SK-N-SH (cell line): Measurements from ENCODE around the gene FHOD3. TPM values are rescaled to one million over a fixed set of nuclear protein-coding genes. Genes with fewer than 3 reads are reported as not detected.

ENCODE experiments used
- CTCF ChIA-PET: fragments of 300-600, 350-600 bp; formaldehyde crosslinking; extraction: SDS; loops from one replicate; lab custom pipeline; 2021; lab: Yijun Ruan, JAX
- POLR2A ChIA-PET: fragments of 350-600 bp; sonication (Branson Sonifier 250); formaldehyde crosslinking; extraction: SDS; loops from one replicate; lab custom pipeline; 2020; ENCODE audit warnings: antibody characterized with exemption, inconsistent platforms; lab: Yijun Ruan, JAX
- DNase-seq: peaks from one replicate; pipeline ENCODE4 v3.0.0; 2012
- H2AFZ ChIP-seq: fragments of 200-600 bp; sonication (generic); 2 replicates; pipeline ENCODE4 v1.8.1; 2016; ENCODE audit warnings: antibody characterized with exemption, mild to moderate bottlenecking, low read depth
- H3F3A ChIP-seq: fragments of 200-600 bp; sonication (generic); replicated peaks from 2 replicates; pipeline ENCODE3; 2016; ENCODE audit warnings: antibody characterized with exemption, mild to moderate bottlenecking; ENCODE audit not compliant: insufficient read depth
- H3K27ac ChIP-seq, 2 experiments: fragments of 200-500 bp in 1 of 2; fragments of 200-600 bp in 1 of 2; sonication (Bioruptor generic) in 1 of 2; sonication (generic), shearing (Covaris generic) in 1 of 2; 2 replicates each; pipeline versions ENCODE4 v1.5.1 to v1.6.1; 2014 to 2016; ENCODE audit warnings: low read depth in 2 of 2, inconsistent platforms in 1 of 2, low read length in 1 of 2, mild to moderate bottlenecking in 1 of 2, mixed read lengths in 1 of 2
- H3K27me3 ChIP-seq: fragments of 200-600 bp; sonication (generic), shearing (Covaris generic); 2 replicates; pipeline ENCODE4 v1.6.1; 2016; ENCODE audit warnings: mixed run types; ENCODE audit not compliant: insufficient read depth
- H3K36me3 ChIP-seq, 2 experiments: fragments of 200-500 bp in 1 of 2; fragments of 200-600 bp in 1 of 2; sonication (Bioruptor generic) in 1 of 2; sonication (generic) in 1 of 2; replicated peaks in 1 of 2; 2 replicates each; pipeline versions ENCODE3 to v1.5.1; 2014 to 2016; ENCODE audit warnings: low read length in 1 of 2, mild to moderate bottlenecking in 1 of 2; ENCODE audit not compliant: insufficient read depth in 2 of 2, control insufficient read depth in 1 of 2
- H3K4me1 ChIP-seq, 2 experiments: fragments of 200-500 bp in 1 of 2; fragments of 200-600 bp in 1 of 2; sonication (Bioruptor generic) in 1 of 2; sonication (generic), shearing (Covaris generic) in 1 of 2; 2 replicates each; pipeline versions ENCODE4 v1.5.1 to v1.6.1; 2014 to 2016; ENCODE audit warnings: low read depth in 1 of 2, low read length in 1 of 2, mixed run types in 1 of 2; ENCODE audit not compliant: insufficient read depth in 2 of 2, control insufficient read depth in 1 of 2
- H3K4me2 ChIP-seq: fragments of 200-600 bp; sonication (generic), shearing (Covaris generic); 2 replicates; pipeline ENCODE4 v1.6.1; 2017; ENCODE audit warnings: mixed run types
- H3K4me3 ChIP-seq, 2 experiments: fragments of 200-500 bp in 1 of 2; fragments of 200-600 bp in 1 of 2; sonication (Bioruptor generic) in 1 of 2; sonication (generic), shearing (Covaris generic) in 1 of 2; 2 replicates each; pipeline versions ENCODE4 v1.5.1 to v1.8.1; 2014 to 2016; ENCODE audit warnings: low read depth in 2 of 2, inconsistent platforms in 1 of 2, low read length in 1 of 2, mild to moderate bottlenecking in 1 of 2, mixed read lengths in 1 of 2, moderate library complexity in 1 of 2
- H3K79me2 ChIP-seq: fragments of 200-600 bp; sonication (generic); 2 replicates; pipeline ENCODE4 v1.8.1; 2017; ENCODE audit warnings: mild to moderate bottlenecking; ENCODE audit not compliant: insufficient read depth
- H3K9ac ChIP-seq: fragments of 200-600 bp; sonication (generic); 2 replicates; pipeline ENCODE4 v1.6.1; 2017; ENCODE audit warnings: mixed run types
- H3K9me2 ChIP-seq: fragments of 200-600 bp; sonication (generic); 2 replicates; pipeline ENCODE4 v1.6.1; 2017; ENCODE audit warnings: mixed run types
- H3K9me3 ChIP-seq: fragments of 200-600 bp; sonication (generic); 2 replicates; pipeline ENCODE4 v1.6.1; 2017; ENCODE audit warnings: mixed run types, mild to moderate bottlenecking, moderate library complexity
- H4K20me1 ChIP-seq: fragments of 200-600 bp; sonication (generic); 2 replicates; pipeline ENCODE4 v1.6.1; 2017; ENCODE audit warnings: mild to moderate bottlenecking, mixed run types; ENCODE audit not compliant: insufficient read depth
- CHD2 ChIP-seq: fragments of 150-350 bp; IDR thresholded peaks from 2 replicates; pipeline ENCODE4 v1.6.1; 2018; ENCODE audit warnings: low read length; ENCODE audit not compliant: partially characterized antibody
- CTCF ChIP-seq: fragments of 200-600 bp; sonication (generic); IDR thresholded peaks from 2 replicates; pipeline ENCODE4 v1.6.1; 2017; ENCODE audit warnings: antibody characterized with exemption, mild to moderate bottlenecking, moderate library complexity
- EP300 ChIP-seq, 2 experiments: IDR thresholded peaks; 2 replicates each; pipeline versions ENCODE4 v1.4.0 to v1.6.1; 2012; ENCODE audit warnings: borderline replicate concordance in 1 of 2, low read depth in 1 of 2, low read length in 1 of 2
- FOSL2 ChIP-seq: IDR thresholded peaks from 2 replicates; pipeline ENCODE4 v1.4.0; 2012; ENCODE audit warnings: low read depth, mild to moderate bottlenecking, moderate library complexity, borderline replicate concordance
- FOXM1 ChIP-seq: IDR thresholded peaks from 2 replicates; pipeline ENCODE4 v1.4.0; 2012; ENCODE audit warnings: low read depth, mild to moderate bottlenecking
- GABPA ChIP-seq: IDR thresholded peaks from 2 replicates; pipeline ENCODE4 v1.4.0; 2012; ENCODE audit warnings: low read depth, mild to moderate bottlenecking
- GATA2 ChIP-seq: sonication (generic); formaldehyde crosslinking; IDR thresholded peaks from 2 replicates; pipeline ENCODE4 v1.5.0; 2020; ENCODE audit warnings: mild to moderate bottlenecking, missing genetic modification reagents
- IRF3 ChIP-seq: fragments of 150-350 bp; IDR thresholded peaks from 2 replicates; pipeline ENCODE4 v1.6.1; 2016; ENCODE audit warnings: mild to moderate bottlenecking, low read depth, low read length
- JUND ChIP-seq: IDR thresholded peaks from 2 replicates; pipeline ENCODE4 v1.4.0; 2012
- MAX ChIP-seq: IDR thresholded peaks from 2 replicates; pipeline ENCODE4 v1.4.0; 2012; ENCODE audit warnings: low read depth
- MXI1 ChIP-seq: IDR thresholded peaks from 2 replicates; pipeline ENCODE4 v1.6.1; 2012; ENCODE audit warnings: mild to moderate bottlenecking, low read depth, low read length, improper control_type of control experiment
- NFIC ChIP-seq: IDR thresholded peaks from 2 replicates; pipeline ENCODE4 v1.4.0; 2012; ENCODE audit warnings: borderline replicate concordance
- NRF1 ChIP-seq: IDR thresholded peaks from 2 replicates; pipeline ENCODE4 v1.6.1; 2012; ENCODE audit warnings: low read depth, mild to moderate bottlenecking, low read length
- POLR2AphosphoS5 ChIP-seq: IDR thresholded peaks from 2 replicates; pipeline ENCODE4 v1.6.1; 2012; ENCODE audit warnings: low read depth, low read length
- RAD21 ChIP-seq: IDR thresholded peaks from 2 replicates; pipeline ENCODE4 v1.6.1; 2012; ENCODE audit warnings: mild to moderate bottlenecking, low read length
- RFX5 ChIP-seq: IDR thresholded peaks from 2 replicates; pipeline ENCODE4 v1.6.1; 2012; ENCODE audit warnings: mild to moderate bottlenecking, improper control_type of control experiment, low read length
- RXRA ChIP-seq: IDR thresholded peaks from 2 replicates; pipeline ENCODE4 v1.4.0; 2012; ENCODE audit warnings: low read depth, mild to moderate bottlenecking, borderline replicate concordance
- TCF12 ChIP-seq: IDR thresholded peaks from 2 replicates; pipeline ENCODE4 v1.4.0; 2012
- USF1 ChIP-seq: IDR thresholded peaks from 2 replicates; pipeline ENCODE4 v1.4.0; 2012; ENCODE audit warnings: low read depth, borderline replicate concordance
- USF2 ChIP-seq: fragments of 150-350 bp; IDR thresholded peaks from 2 replicates; pipeline ENCODE4 v1.6.1; 2017; ENCODE audit warnings: antibody characterized with exemption, low read length, low read depth, borderline replicate concordance
- WGBS: methylation state at CpG from one replicate; pipeline ENCODE4 v1.1.6; 2017; ENCODE audit warnings: low lambda C conversion rate; 5-methylcytosine and 5-hydroxymethylcytosine counted together
- polyA plus RNA-seq, 3 experiments: library from polyadenylated mRNA; depleted of rRNA; stranded (reverse); fragments of >200 nt; gene quantifications; 2 replicates each; pipeline ENCODE4 v1.2.3, GENCODE V29; 2012

FHOD3 gene
- polyA plus RNA-seq, 1 of the 3 experiments (the other 2 are of a cell fraction) = 10.9 TPM

GRCh38 chr18:36325846-36326245 lies 28.3 kb downstream of the FHOD3 start (continued):
- TF ChIP-seq RXRA = no peak
- no peak for TF ChIP-seq USF1
- TF ChIP-seq, all 33 proteins: peak for 0

GRCh38 chr18:36326771-36327170 lies 29.3 kb downstream of the FHOD3 start:
- H3K4me1 ChIP-seq = peaks cover 0 to 22% of the 10 kb centered on the region in 2 experiments; a peak in 1 of 4 replicates
- no peak overlapping the region for H3K4me2 ChIP-seq
- H3K27me3 ChIP-seq = no peaks in the 10 kb centered on the region
- no peaks in the 10 kb centered on the region for H3K9me2 ChIP-seq
- no peak overlapping the region for H3K27ac ChIP-seq
- H3K9me3 ChIP-seq = no peaks in the 10 kb centered on the region
- H3K79me2 ChIP-seq = no peaks in the 10 kb centered on the region
- WGBS = 75% methylated on average over 6 of the region's 6 CpGs
- H3K36me3 ChIP-seq = no peaks in the 10 kb centered on the region
- H3K9ac ChIP-seq = no peak overlapping the region
- DNase-seq = no peak
- H3K4me3 ChIP-seq = no peak overlapping the region
- ChIA-PET POLR2A (no interaction called here), CTCF (interaction anchor here (1.2 kb wide), 1 partner anchor 9 kb away, joined by 3 read pairs; no protein-coding TSS in a partner anchor)
- H3F3A ChIP-seq = no peaks in the 10 kb centered on the region
- no peaks in the 10 kb centered on the region for H4K20me1 ChIP-seq
- H2AFZ ChIP-seq = no peak overlapping the region
- no peak for TF ChIP-seq EP300 (IDR thresholded peaks at IDR 0.05; ENCODE audit: borderline replicate concordance in 1 of 2, low read depth in 1 of 2, low read length in 1 of 2)
- TF ChIP-seq IRF3 = no peak
- no peak for TF ChIP-seq FOSL2
- no peak for TF ChIP-seq FOXM1
- no peak for TF ChIP-seq GATA2 (CRISPR knock-in tag)
- TF ChIP-seq NFIC = no peak
- no peak for TF ChIP-seq RAD21

- no peak overlapping the region for H2AFZ ChIP-seq
- H3K4me3 ChIP-seq = no peak overlapping the region
- WGBS = 65% methylated on average over 5 of the region's 5 CpGs
- H3K27me3 ChIP-seq = no peaks in the 10 kb centered on the region
- H3K9me2 ChIP-seq = no peaks in the 10 kb centered on the region
- no peak for TF ChIP-seq MAX
- TF ChIP-seq NRF1 = no peak
- no peak for TF ChIP-seq EP300 (IDR thresholded peaks at IDR 0.05; ENCODE audit: borderline replicate concordance in 1 of 2, low read depth in 1 of 2, low read length in 1 of 2)
- no peak for TF ChIP-seq CTCF
- TF ChIP-seq RFX5 = no peak
- TF ChIP-seq POLR2AphosphoS5 = no peak
- no peak for TF ChIP-seq MXI1
- TF ChIP-seq TCF12 = no peak
- no peak for TF ChIP-seq USF2
- TF ChIP-seq GABPA = no peak
- TF ChIP-seq CHD2 = no peak
- TF ChIP-seq GATA2 (CRISPR knock-in tag) = no peak
- no peak for TF ChIP-seq JUND
- H3K27ac ChIP-seq = no peak overlapping the region
- no peaks in the 10 kb centered on the region for H3K36me3 ChIP-seq
- ChIA-PET CTCF (interaction anchor here (1.2 kb wide), 1 partner anchor 10 kb away, joined by 3 read pairs; no protein-coding TSS in a partner anchor), POLR2A (no interaction called here)
- no peaks in the 10 kb centered on the region for H3F3A ChIP-seq
- no peak overlapping the region for H3K4me2 ChIP-seq
- H3K9ac ChIP-seq = no peak overlapping the region
- peaks cover 0 to 30% of the 10 kb centered on the region in 2 experiments; a peak in 1 of 4 replicates for H3K4me1 ChIP-seq
- no peaks in the 10 kb centered on the region for H3K9me3 ChIP-seq
- no peak for DNase-seq
- no peaks in the 10 kb centered on the region for H3K79me2 ChIP-seq
- no peaks in the 10 kb centered on the region for H4K20me1 ChIP-seq
These were observed 30.1 kb downstream of the FHOD3 start for GRCh38 chr18:36327352-36328316.
